HepG2 (cell line): ENCODE measurements around the gene RNH1. TPM values are rescaled to one million over a fixed set of nuclear protein-coding genes. Genes with fewer than 3 reads are reported as not detected.

Experiments
- AHDC1 ChIP-seq: sonication (generic); formaldehyde crosslinking; IDR thresholded peaks from 2 replicates; pipeline ENCODE4 v1.5.1; 2020; ENCODE audit warnings: mild to moderate bottlenecking, missing genetic modification reagents, borderline replicate concordance
- ATM ChIP-seq: fragments of 450-650 bp; IDR thresholded peaks from 2 replicates; pipeline ENCODE4 v1.7.1; 2017; ENCODE audit warnings: mild to moderate bottlenecking, borderline replicate concordance
- BRCA1 ChIP-seq: sonication (generic); formaldehyde crosslinking; IDR thresholded peaks from 2 replicates; pipeline ENCODE4 v1.4.0; 2020; ENCODE audit warnings: missing genetic modification reagents
- CBFB ChIP-seq: sonication (generic); formaldehyde crosslinking; IDR thresholded peaks from 2 replicates; pipeline ENCODE4 v1.4.0; 2020; ENCODE audit warnings: missing genetic modification reagents
- IKZF4 ChIP-seq: sonication (generic); formaldehyde crosslinking; IDR thresholded peaks from 2 replicates; pipeline ENCODE4 v1.5.1; 2020; ENCODE audit warnings: borderline replicate concordance, mild to moderate bottlenecking, low read depth, missing genetic modification reagents; ENCODE audit errors: not compliant biosample characterization
- KDM2A ChIP-seq: sonication (generic); formaldehyde crosslinking; IDR thresholded peaks from 2 replicates; pipeline ENCODE4 v1.4.0; 2020; ENCODE audit warnings: low read depth, missing genetic modification reagents, borderline replicate concordance
- KLF6 ChIP-seq: IDR thresholded peaks from 2 replicates; pipeline ENCODE4 v1.8.0; 2016; ENCODE audit warnings: missing biosample characterization, missing genetic modification reagents
- MTA1 ChIP-seq: sonication (generic); formaldehyde crosslinking; IDR thresholded peaks from 2 replicates; pipeline ENCODE4 v1.4.0; 2020; ENCODE audit warnings: missing genetic modification reagents, mild to moderate bottlenecking, borderline replicate concordance
- NONO ChIP-seq, 2 experiments: fragments of 450-650 bp in 1 of 2; sonication (generic) in 1 of 2; formaldehyde crosslinking in 1 of 2; IDR thresholded peaks in 1 of 2; conservative IDR thresholded peaks in 1 of 2; 2 replicates each; pipeline versions ENCODE4 v1.6.1 to v1.8.0; 2017 to 2022; ENCODE audit warnings: mild to moderate bottlenecking in 1 of 2, missing genetic modification reagents in 1 of 2, moderate library complexity in 1 of 2
- NR1H2 ChIP-seq: sonication (generic); formaldehyde crosslinking; IDR thresholded peaks from 2 replicates; pipeline ENCODE4 v1.8.1; 2022; ENCODE audit warnings: low read depth, missing genetic modification reagents, borderline replicate concordance
- POGZ ChIP-seq: sonication (generic); formaldehyde crosslinking; IDR thresholded peaks from 2 replicates; pipeline ENCODE4 v1.4.0; 2020; ENCODE audit warnings: mild to moderate bottlenecking, missing genetic modification reagents
- RBM39 ChIP-seq: fragments of 200-400 bp; formaldehyde crosslinking; IDR thresholded peaks from one replicate; pipeline ENCODE4 v1.6.1; 2018; ENCODE audit warnings: antibody characterized with exemption, mild to moderate bottlenecking, low read depth, low read length; ENCODE audit not compliant: poor library complexity, severe bottlenecking
- SOX5 ChIP-seq: IDR thresholded peaks from 2 replicates; pipeline ENCODE4 v1.6.1; 2016; ENCODE audit warnings: borderline replicate concordance
- THAP8 ChIP-seq: sonication (generic); formaldehyde crosslinking; IDR thresholded peaks from 2 replicates; pipeline ENCODE4 v1.5.1; 2020; ENCODE audit warnings: missing genetic modification reagents, mild to moderate bottlenecking, borderline replicate concordance
- ZBTB34 ChIP-seq: sonication (generic); formaldehyde crosslinking; IDR thresholded peaks from 2 replicates; pipeline ENCODE4 v1.8.0; 2022; ENCODE audit warnings: mild to moderate bottlenecking, missing genetic modification reagents
- ZFYVE20 ChIP-seq: sonication (generic); formaldehyde crosslinking; IDR thresholded peaks from 2 replicates; pipeline ENCODE4 v1.8.0; 2023; ENCODE audit warnings: low read depth, mild to moderate bottlenecking, moderate library complexity, missing genetic modification reagents, borderline replicate concordance
- ZNF326 ChIP-seq: sonication (generic); formaldehyde crosslinking; IDR thresholded peaks from 2 replicates; pipeline ENCODE4 v1.4.0; 2020; ENCODE audit warnings: missing genetic modification reagents, borderline replicate concordance
- ZNF383 ChIP-seq: sonication (generic); formaldehyde crosslinking; IDR thresholded peaks from 2 replicates; pipeline ENCODE4 v1.4.0; 2020; ENCODE audit warnings: missing genetic modification reagents, mild to moderate bottlenecking, borderline replicate concordance
- ZNF546 ChIP-seq: sonication (generic); formaldehyde crosslinking; conservative IDR thresholded peaks from 2 replicates; pipeline ENCODE4 v1.8.1; 2023; ENCODE audit warnings: mild to moderate bottlenecking, missing genetic modification reagents
- ZNF672 ChIP-seq: sonication (generic); formaldehyde crosslinking; IDR thresholded peaks from 2 replicates; pipeline ENCODE4 v1.8.1; 2022; ENCODE audit warnings: missing genetic modification reagents
- polyA plus RNA-seq, 8 experiments: library from polyadenylated mRNA; depleted of rRNA in 3 of 8; stranded (reverse) in 7 of 8; unstranded in 1 of 8; fragments of >200 nt; fragmentation: Illumina TruSeq in 4 of 8; extraction: Trizol in 4 of 8; gene quantifications; 2 replicates each; pipeline versions ENCODE4 v1.2.1 to v1.2.3, GENCODE V29; 2011 to 2016; ENCODE audit warnings: low read depth in 4 of 8, missing spikeins in 1 of 8, mixed read lengths in 1 of 8; ENCODE audit not compliant: insufficient read depth in 1 of 8
- total RNA-seq, 5 experiments: library from RNA; depleted of rRNA; stranded (reverse); fragments of >200 nt; fragmentation: Illumina TruSeq; extraction: Trizol; gene quantifications; 2 replicates each; pipeline ENCODE4 v1.2.3, GENCODE V29; 2016; ENCODE audit warnings: low read depth in 1 of 5

The RNH1 gene
- total and polyA plus RNA-seq, 2 of the 13 experiments (the other 11 are each of a cell fraction or from before 2014, with no cell fraction given) = 36.0 to 74.1 TPM

GRCh38 chr11:554428-555226 lies 47.6 kb upstream of the RNH1 start (continued):
- TF ChIP-seq ZNF672 (CRISPR knock-in tag) (no peak), KLF6 (CRISPR knock-in tag) (no peak), ZNF383 (CRISPR knock-in tag) (no peak), NONO (IDR thresholded peaks at IDR 0.05) (no peak), NONO (CRISPR knock-in tag; conservative IDR thresholded peaks at IDR 0.05) (peak; percentile 55; the same call in 1 of the 2 replicates), ZNF326 (no peak), CBFB (CRISPR knock-in tag) (0 out of 2 replicates have a peak, but pooled peaks have one; percentile 47), ATM (no peak), THAP8 (CRISPR knock-in tag) (no peak), IKZF4 (no peak), RBM39 (peak; percentile 32), ZNF546 (CRISPR knock-in tag) (0 out of 2 replicates have a peak, but pooled peaks have one; percentile 39), KDM2A (peak; percentile 69; the same call in 1 of the 2 replicates), SOX5 (CRISPR knock-in tag) (no peak), POGZ (no peak), NR1H2 (CRISPR knock-in tag) (no peak), ZBTB34 (no peak), ZFYVE20 (CRISPR knock-in tag) (no peak), AHDC1 (CRISPR knock-in tag) (no peak), MTA1 (CRISPR knock-in tag) (0 out of 2 replicates have a peak, but pooled peaks have one; percentile 11), BRCA1 (CRISPR knock-in tag) (no peak)
